GM21390 (cell line): ENCODE results near the gene SMIM7.
"Not testable (repeated sequence)": the region's sequence is repeated elsewhere in the genome, so short reads cannot be mapped to it uniquely, and the experiment has no call there.

ENCODE experiments used
- ATAC-seq: cut with Tn5 transposase; IDR thresholded peaks from one replicate; pipeline ENCODE4 v1.9.1; 2021; ENCODE audit not compliant: unreplicated experiment

The SMIM7 gene

DNA sequence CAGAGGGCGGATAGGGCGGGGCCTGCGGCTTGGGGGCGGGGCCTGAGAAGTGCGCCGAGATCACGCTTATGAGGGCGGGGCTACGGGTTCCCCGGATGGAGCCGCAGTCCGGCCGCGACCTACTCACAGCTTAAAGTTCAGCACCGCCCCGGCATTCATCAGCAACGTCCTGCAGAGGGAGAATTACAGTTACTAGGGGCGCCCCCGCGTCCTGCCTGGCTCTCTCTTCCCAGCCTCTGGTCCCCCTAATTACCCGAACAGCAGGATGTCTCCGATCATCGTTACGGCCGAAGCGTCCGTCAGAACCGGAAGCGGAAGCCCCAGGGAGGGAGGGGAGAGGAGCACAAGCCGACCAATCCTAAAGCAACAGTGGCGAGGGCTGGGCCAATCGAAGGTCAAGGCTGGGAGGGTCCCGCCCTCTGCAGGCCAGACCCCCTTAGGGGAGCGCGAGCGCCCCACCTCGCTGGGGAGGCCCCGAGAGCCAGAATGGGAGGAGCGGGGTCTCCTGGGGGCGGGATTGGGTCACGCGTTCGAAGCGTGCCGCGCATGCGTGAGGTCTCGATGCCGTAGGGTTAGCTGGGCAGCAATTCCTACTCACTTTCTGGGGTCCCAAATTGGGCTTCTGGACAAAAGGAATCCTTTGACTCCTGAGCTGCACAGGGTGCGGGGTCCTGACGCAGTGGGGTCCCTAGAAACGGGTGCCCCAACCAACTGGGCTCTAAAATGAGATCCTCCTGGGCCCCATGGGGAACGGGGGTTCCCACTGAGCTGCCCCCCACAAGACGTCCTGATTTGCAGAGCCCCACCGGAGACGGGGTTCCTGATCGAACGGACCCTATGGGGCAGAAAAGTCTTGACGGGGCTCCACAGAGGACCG is at the start of gene SMIM7:
Gene SMIM7, minus strand, starts transcription at position 313 of the 877 bp plus-strand sequence. Its CDS starts 34 bp downstream, at position 279.
- peak; percentile 87 for ATAC-seq

GRCh38 chr19:16703677-16704076 is 43.7 kb upstream of the SMIM7 start:
- ATAC-seq, result no peak

DNA sequence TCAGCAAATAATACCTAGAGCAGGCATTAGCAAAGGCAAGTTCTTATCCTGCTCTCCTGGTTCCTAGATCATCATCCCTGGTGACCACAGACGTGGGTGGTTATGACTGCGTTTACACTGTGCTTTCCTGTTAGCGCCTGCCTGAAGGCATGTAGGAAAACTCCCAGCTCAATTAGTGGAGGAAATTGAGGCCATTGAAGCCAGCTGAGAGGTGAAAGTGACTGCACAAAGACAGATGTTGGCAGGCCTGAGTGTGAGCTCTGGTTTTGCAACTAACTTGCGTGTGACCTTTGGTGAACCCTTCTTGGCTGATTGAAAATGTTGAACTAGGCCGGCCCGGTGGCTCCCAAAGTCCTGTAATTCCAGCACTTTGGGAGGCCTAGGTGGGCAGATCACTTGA is 42.2 kb upstream of the SMIM7 start:
- no peak for ATAC-seq

DNA sequence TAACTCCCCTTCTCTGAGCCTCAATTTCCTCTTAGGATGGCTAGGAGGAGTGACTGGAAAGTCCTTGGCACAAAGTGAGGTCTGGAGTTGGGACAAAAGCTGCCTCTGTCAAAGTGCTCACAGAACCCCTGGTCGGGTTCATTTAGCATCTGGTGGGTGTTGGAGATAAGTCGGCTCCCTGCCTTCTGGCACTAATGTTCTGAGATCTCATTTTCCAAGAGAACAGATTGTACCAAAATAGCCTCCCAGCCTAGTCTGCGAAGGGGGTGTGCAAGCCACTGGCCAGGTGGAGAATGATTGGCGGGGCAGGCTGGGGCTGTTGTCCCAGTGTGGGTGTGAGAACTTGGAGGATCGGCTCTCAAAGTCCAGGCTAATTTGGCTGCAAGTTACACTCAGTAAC is 39.0 kb upstream of the SMIM7 start:
- ATAC-seq, result no peak

- ATAC-seq, result no peak
Observed at GRCh38 chr19:16688084-16688483, 28.1 kb upstream of the SMIM7 start.

DNA sequence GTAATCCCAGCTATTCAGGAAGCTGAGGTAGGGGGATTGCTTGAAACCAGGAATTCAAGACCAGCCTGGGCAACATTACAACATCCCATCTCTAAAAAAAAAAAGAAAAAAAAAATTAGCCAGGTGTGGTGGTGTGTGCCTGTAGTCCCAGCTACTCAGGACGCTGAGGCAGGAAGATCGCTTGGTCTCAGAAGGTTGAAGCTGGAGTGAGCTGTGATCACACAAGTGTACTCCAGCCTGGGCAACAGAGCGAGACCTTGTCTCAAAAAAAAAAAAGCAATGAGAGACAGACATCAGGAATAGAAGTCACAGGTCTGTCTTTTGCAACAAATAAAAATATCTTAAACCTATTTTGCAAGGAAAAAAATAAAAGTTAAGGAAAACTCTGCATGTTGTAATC is 24.3 kb upstream of the SMIM7 start:
- ATAC-seq, result no peak

DNA sequence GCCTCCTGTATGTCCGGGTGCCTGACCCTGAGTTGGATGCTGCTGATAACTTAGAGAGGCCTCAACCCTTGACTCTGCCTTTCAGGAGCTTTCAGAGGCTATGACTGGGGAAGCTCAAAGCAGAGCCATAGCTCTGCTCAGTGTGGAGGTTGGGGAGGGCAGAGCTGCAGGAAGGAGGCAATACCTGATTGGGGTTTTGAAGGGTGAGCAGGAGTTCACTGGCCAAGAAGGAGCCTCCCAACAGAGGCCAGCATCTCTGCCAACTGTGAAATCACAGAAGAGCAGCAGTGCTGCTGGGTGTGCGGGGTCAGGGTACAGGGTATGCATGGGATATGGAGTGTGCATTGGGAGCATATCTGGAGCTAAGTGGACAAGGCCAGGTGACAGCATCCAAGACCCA is 22.6 kb upstream of the SMIM7 start:
- no peak for ATAC-seq

DNA sequence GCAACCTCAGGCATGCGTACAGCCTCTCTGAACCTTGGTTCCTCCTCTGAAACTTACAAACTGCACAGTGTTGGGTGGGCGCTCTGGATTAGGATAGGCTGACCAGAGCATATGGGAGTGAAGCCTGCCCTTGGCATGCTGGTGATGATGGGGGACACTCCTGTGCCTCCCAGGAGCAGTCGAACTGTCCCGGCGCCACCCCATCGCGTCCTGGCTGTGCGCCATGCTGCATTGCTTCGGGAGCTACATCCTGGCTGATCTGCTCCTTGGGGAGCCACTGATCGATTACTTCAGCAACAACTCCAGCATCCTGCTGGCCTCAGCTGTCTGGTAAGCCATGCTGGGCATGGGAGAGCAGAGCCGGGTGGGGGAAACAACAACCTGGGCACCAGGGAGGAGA is 19.9 kb upstream of the SMIM7 start:
- ATAC-seq, result no peak

DNA sequence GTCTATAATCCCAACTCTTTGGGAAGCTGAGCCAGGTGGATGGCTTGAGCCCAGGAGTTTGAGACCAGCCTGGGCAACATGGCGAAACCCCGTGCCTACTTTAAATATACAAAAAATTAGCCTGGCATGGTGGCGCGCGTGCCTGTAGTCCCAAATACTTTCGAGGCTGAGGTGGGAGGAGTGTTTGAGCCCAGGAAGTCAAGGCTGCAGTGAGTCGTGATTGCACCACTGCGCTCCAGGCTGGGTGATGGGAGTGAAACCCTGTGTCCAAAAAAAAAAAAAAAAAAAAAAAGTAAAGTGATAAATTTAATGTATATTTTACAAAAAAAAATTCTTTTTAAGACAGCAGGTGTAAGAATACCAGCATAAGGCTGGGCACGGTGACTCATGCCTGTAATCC is 18.6 kb upstream of the SMIM7 start:
- no peak for ATAC-seq

GRCh38 chr19:16677055-16677454 is 17.1 kb upstream of the SMIM7 start:
- no peak for ATAC-seq

DNA sequence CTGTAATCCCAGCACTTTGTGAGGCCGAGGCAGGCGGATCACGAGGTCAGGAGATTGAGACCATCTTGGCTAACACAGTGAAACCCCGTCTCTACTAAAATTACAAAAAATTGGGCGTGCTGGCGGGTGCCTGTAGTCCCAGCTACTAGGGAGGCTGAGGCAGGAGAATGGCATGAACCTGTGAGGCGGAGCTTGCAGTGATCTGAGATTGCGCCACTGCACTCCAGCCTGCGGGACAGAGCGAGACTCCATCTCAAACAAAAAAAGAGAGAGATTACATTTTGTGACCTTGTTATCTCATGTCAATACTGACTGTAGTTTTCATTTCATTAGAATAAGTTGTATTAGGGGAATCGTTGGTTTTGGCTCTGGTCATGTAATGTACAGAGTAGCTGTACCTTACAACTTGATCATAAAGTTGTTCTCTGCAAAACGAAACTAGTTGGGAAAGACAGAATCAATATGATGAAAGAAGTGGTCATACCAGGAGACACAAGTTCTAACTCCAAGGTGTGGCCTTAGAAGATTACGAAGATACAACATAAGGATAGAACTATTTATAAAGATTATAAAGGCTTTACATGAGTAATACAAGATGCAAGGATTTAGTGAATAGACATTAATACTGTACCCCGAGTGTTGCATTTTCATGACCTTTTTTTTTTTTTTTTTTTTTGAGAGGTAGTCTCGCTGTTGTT is 16.3 kb upstream of the SMIM7 start:
- ATAC-seq, result no peak

DNA sequence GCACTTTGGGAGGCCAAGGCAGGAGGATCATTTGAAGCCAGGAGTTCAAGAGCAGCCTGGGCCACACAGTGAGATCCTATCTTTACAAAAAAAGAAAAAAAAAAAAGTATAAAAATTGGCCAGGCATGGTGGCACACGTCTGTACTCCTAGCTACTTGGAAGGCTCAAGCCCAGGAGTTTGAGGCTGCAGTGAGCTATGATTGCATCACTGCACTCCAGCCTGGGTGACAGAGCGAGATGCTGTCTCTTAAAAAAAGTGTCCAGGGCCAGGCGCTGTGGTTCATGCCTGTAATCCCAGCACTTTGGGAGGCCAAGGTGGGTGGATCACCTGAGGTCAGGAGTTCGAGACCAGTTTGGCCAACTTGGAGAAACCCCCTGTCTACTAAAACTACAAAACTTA is 13.9 kb upstream of the SMIM7 start:
- ATAC-seq, result not testable (repeated sequence)

GRCh38 chr19:16673231-16673630 is 13.3 kb upstream of the SMIM7 start:
- ATAC-seq, result no peak

GRCh38 chr19:16671652-16672274 is 11.8 kb upstream of the SMIM7 start:
- ATAC-seq, result no peak

DNA sequence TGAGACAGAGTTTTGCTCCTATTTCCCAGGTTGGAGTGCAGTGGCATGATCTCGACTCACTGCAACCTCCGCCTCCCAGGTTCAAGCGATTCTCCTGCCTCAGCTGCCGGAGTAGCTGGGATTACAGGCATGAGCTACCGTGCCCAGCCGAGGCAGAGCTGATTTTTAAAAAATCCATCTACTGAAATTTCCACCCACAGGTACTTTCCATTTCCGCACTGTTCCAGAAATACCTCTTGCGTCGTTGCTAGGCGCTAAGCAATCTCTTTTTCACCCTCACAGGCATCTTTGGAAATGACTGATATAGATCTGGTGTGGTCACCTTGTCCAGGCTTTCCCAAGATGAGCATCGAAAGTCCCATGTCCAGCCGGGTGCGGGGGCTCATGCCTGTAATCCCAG is 10.3 kb upstream of the SMIM7 start:
- no peak for ATAC-seq

DNA sequence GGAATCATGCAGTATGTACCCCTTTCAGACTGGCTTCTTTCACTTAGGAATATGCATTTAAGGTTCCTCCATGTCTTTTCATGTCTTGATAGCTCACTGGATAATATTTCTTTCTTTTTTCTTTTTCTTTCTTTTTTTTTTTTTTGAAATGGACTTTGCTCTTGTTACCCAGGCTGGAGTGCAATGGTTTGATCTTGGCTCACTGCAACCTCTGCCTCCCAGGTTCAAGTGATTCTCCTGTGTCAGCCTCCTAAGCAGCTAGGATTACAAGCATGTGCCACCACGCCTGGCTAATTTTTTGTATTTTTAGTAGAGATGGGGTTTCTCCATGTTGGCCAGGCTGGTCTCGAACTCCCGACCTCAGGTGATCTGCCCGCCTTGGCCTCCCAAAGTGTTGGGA is 8.8 kb upstream of the SMIM7 start:
- ATAC-seq, result not testable (repeated sequence)

GRCh38 chr19:16668176-16668575 is 8.2 kb upstream of the SMIM7 start:
- no peak for ATAC-seq

- no peak for ATAC-seq
Observed at GRCh38 chr19:16661480-16662034, 1.6 kb upstream of the SMIM7 start.

DNA sequence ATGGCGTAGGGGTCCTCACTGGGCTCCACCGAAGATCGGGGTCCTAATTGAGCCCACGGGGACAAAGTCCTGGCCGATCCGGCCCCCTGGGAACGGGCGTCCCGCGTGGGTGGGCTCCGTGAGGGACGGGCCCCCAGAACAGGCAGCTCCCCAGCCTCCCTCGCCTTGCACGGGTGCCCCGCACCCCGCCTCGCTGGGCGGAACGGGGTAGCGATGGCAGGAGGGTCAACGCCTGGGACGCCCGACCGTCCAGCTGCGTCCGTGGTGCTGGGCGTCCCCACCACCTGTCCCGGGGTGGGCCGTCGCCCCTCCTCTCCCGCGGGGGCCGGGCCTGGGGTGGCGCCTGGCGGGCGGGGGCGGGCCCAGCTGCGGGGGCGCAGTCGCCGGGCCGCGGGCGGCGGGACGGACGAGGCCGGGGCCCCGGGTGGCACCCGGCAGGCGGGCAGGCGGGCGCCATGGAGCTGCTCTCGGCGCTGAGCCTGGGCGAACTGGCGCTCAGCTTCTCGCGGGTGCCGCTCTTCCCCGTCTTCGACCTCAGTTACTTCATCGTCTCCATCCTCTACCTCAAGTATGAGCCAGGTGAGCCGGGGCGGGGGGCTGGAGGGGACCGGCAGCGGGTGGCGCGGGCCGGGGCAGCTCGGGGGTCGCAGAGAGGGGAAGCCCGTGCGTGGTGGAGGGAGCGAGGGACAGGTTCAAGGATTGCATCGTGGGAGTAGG is 977 bp upstream of the SMIM7 start, which contains the start of gene TMEM38A:
Gene TMEM38A, plus strand, starts transcription at position 377 of the 717 bp plus-strand sequence. Its CDS starts 79 bp downstream, at position 456.
- ATAC-seq, result peak; percentile 36

- no peak for ATAC-seq
Observed at GRCh38 chr19:16659464-16659831, 496 bp downstream of the SMIM7 start.

GRCh38 chr19:16657384-16657783 is 2.6 kb downstream of the SMIM7 start:
- ATAC-seq, result no peak
